GM12873 (cell line): ENCODE results near the gene NKRF.

Experiments used
- CTCF ChIP-seq: IDR thresholded peaks from 2 replicates; pipeline ENCODE4 v1.5.1; 2012; ENCODE audit warnings: low read depth, mild to moderate bottlenecking, moderate library complexity, low read length, control low read depth; ENCODE audit not compliant: insufficient read depth; ENCODE audit errors: missing control alignments

NKRF gene

GRCh38 chrX:119624951-119625668, 18.9 kb upstream of the NKRF start:
- no peak for TF ChIP-seq CTCF

- no peak for TF ChIP-seq CTCF
Measured at GRCh38 chrX:119624417-119624816, 18.2 kb upstream of the NKRF start.

- no peak for TF ChIP-seq CTCF
Measured at GRCh38 chrX:119622356-119623232, 16.4 kb upstream of the NKRF start.

GRCh38 chrX:119618439-119618838, 12.2 kb upstream of the NKRF start:
- TF ChIP-seq CTCF = no peak

- TF ChIP-seq CTCF = peak; percentile 14
Measured at GRCh38 chrX:119617517-119618164, 11.4 kb upstream of the NKRF start.

GRCh38 chrX:119614776-119615175, 8.6 kb upstream of the NKRF start:
- TF ChIP-seq CTCF = no peak

- no peak for TF ChIP-seq CTCF
Measured at GRCh38 chrX:119607018-119607389, 780 bp upstream of the NKRF start.
